Adrenal gland (tissue), 5 donors: ENCODE data around the gene BRIP1.

Experiments used
- POLR2A ChIP-seq, 2 donors: fragments of 450-650 bp; IDR thresholded peaks; one replicate each; pipeline ENCODE4 v1.6.1; 2017; ENCODE audit warnings: antibody characterized with exemption in 2 of 2, mild to moderate bottlenecking in 2 of 2, moderate library complexity in 1 of 2
- TF ChIP-seq, protein P1 (sequence below), 6 experiments: fragments of 450-650 bp in 4 of 6; fragments of 200-600 bp in 2 of 6; sonication (generic) in 1 of 6; IDR thresholded peaks; 1 replicate in 5 of 6; 2 replicates in 1 of 6; pipeline versions ENCODE4 v1.5.1 to v1.8.0; 2016 to 2021; ENCODE audit warnings: antibody characterized with exemption in 6 of 6, mild to moderate bottlenecking in 2 of 6, moderate library complexity in 1 of 6
- donor health status: DM: no; HTN: no; CAD: no.

DNA sequence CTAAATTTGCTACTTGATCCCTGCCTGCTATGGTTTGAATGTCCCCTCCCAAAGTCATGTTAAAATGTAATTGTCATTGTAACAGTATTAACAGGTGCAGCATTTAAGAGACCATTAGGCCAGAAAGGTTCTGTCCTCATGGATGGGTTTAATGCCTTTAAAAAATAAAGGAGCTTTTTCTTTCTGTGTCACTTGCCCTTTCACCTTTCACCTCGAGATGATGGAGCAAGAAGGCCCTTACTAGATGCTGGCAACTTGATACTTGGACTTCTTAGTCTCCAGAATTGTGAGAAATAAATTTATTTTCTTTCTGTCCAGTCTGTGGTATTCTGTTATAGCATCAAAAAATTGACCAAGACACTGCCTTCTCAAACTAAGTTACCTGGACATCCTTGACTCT lies 98.5 kb downstream of the BRIP1 start:
- TF ChIP-seq, protein P1, sequence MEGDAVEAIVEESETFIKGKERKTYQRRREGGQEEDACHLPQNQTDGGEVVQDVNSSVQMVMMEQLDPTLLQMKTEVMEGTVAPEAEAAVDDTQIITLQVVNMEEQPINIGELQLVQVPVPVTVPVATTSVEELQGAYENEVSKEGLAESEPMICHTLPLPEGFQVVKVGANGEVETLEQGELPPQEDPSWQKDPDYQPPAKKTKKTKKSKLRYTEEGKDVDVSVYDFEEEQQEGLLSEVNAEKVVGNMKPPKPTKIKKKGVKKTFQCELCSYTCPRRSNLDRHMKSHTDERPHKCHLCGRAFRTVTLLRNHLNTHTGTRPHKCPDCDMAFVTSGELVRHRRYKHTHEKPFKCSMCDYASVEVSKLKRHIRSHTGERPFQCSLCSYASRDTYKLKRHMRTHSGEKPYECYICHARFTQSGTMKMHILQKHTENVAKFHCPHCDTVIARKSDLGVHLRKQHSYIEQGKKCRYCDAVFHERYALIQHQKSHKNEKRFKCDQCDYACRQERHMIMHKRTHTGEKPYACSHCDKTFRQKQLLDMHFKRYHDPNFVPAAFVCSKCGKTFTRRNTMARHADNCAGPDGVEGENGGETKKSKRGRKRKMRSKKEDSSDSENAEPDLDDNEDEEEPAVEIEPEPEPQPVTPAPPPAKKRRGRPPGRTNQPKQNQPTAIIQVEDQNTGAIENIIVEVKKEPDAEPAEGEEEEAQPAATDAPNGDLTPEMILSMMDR (IDR thresholded peaks at IDR 0.05): no peak
- no peak for TF ChIP-seq POLR2A (IDR thresholded peaks at IDR 0.05)
